Kasumi-1 (cell line): Measurements from ENCODE around the gene RABGAP1L.
"Not testable (repeated sequence)": the region's sequence is repeated elsewhere in the genome, so short reads cannot be mapped to it uniquely, and the experiment has no call there.

ENCODE experiments used
- DNase-seq, 2 experiments: peaks; one replicate each; lab custom pipeline; 2025; lab: John Stamatoyannopoulos, UW

RABGAP1L gene

GRCh38 chr1:174153085-174153824 lies 6.1 kb upstream of the RABGAP1L start:
- DNase-seq, result no peak

GRCh38 chr1:174153825-174154107 lies 5.6 kb upstream of the RABGAP1L start:
- no peak for DNase-seq

- DNase-seq, result no peak
Measured at GRCh38 chr1:174156437-174156836, 2.9 kb upstream of the RABGAP1L start.

- DNase-seq, result no peak
Measured at GRCh38 chr1:174157157-174157806, 2.0 kb upstream of the RABGAP1L start.

- DNase-seq, result peak; percentile 79 to 81
Measured at GRCh38 chr1:174158767-174159251, 511 bp upstream of the RABGAP1L start.

GRCh38 chr1:174160109-174160473 lies 771 bp downstream of the RABGAP1L start:
- DNase-seq, result no peak

- DNase-seq, result no peak
Measured at GRCh38 chr1:174160603-174161002, 1.3 kb downstream of the RABGAP1L start.

- no peak for DNase-seq
Measured at GRCh38 chr1:174161813-174162212, 2.5 kb downstream of the RABGAP1L start.

GRCh38 chr1:174164826-174165225 lies 5.5 kb downstream of the RABGAP1L start:
- DNase-seq, result no peak

GRCh38 chr1:174165471-174166137 lies 6.3 kb downstream of the RABGAP1L start:
- no peak for DNase-seq

- no peak for DNase-seq
Measured at GRCh38 chr1:174166530-174167264, 7.4 kb downstream of the RABGAP1L start.

GRCh38 chr1:174167265-174167803 lies 8.0 kb downstream of the RABGAP1L start:
- DNase-seq, result no peak

GRCh38 chr1:174169342-174169741 lies 10.0 kb downstream of the RABGAP1L start:
- DNase-seq, result no peak

GRCh38 chr1:174171073-174171472 lies 11.8 kb downstream of the RABGAP1L start:
- no peak for DNase-seq

- DNase-seq, result no peak
Measured at GRCh38 chr1:174174461-174175329, 15.4 kb downstream of the RABGAP1L start.

GRCh38 chr1:174178459-174178858 lies 19.1 kb downstream of the RABGAP1L start:
- not testable (repeated sequence) for DNase-seq

GRCh38 chr1:174189428-174190062 lies 30.2 kb downstream of the RABGAP1L start:
- DNase-seq, result peak in 1 of 2 experiments; percentile 3

GRCh38 chr1:174190691-174191199 lies 31.4 kb downstream of the RABGAP1L start:
- no peak for DNase-seq

- no peak for DNase-seq
Measured at GRCh38 chr1:174191349-174191862, 32.1 kb downstream of the RABGAP1L start.

- DNase-seq, result no peak
Measured at GRCh38 chr1:174194461-174194860, 35.1 kb downstream of the RABGAP1L start.
